Large intestine (tissue), 3 donors: ENCODE measurements around the gene CNOT3. TPM values are rescaled to one million over a fixed set of nuclear protein-coding genes. Genes with fewer than 3 reads are reported as not detected.

Experiments used
- DNase-seq, 2 donors: peaks; one replicate each; pipeline versions ENCODE4 v3.0.0 to v3.0.0-alpha.2; 2013
- H3K27ac ChIP-seq: one replicate; pipeline ENCODE4 v1.5.1; 2013; ENCODE audit warnings: low read length
- H3K27me3 ChIP-seq: 2 replicates; pipeline ENCODE4 v1.6.1; 2013; ENCODE audit warnings: low read length; ENCODE audit not compliant: control insufficient read depth, insufficient read depth
- H3K36me3 ChIP-seq: 2 replicates; pipeline ENCODE4 v1.6.1; 2013; ENCODE audit warnings: low read length; ENCODE audit not compliant: control insufficient read depth, insufficient read depth
- H3K4me1 ChIP-seq: one replicate; pipeline ENCODE4 v1.6.1; 2013; ENCODE audit warnings: low read length; ENCODE audit not compliant: control insufficient read depth, insufficient read depth
- H3K4me3 ChIP-seq: one replicate; pipeline ENCODE4 v1.5.1; 2013; ENCODE audit warnings: low read length
- H3K9me3 ChIP-seq: one replicate; pipeline ENCODE4 v1.6.1; 2013; ENCODE audit warnings: mild to moderate bottlenecking, low read depth, low read length, moderate library complexity; ENCODE audit not compliant: control insufficient read depth
- WGBS: methylation state at CpG from one replicate; pipeline ENCODE4 v1.1.5; 2013; ENCODE audit warnings: low lambda C conversion rate; ENCODE audit not compliant: insufficient coverage; 5-methylcytosine and 5-hydroxymethylcytosine counted together
- polyA plus RNA-seq: library from polyadenylated mRNA; unstranded; fragments of 120-200 nt; gene quantifications from one replicate; pipeline ENCODE4 v1.2.1, GENCODE V29; 2013

Gene CNOT3
- polyA plus RNA-seq, 1 donor, result 37.2 TPM

GRCh38 chr19:54136086-54136863 is 1.3 kb upstream of the CNOT3 start:
- DNase-seq, result peak in 1 of 2 donors; percentile 40
- H3K9me3 ChIP-seq, result no peaks in the 10 kb centered on the region
- peaks cover 20% of the 10 kb centered on the region for H3K4me1 ChIP-seq
- H3K36me3 ChIP-seq, result peaks cover 26% of the 10 kb centered on the region
- peak overlapping the region; percentile 41 for H3K4me3 ChIP-seq
- WGBS, result 0% methylated on average over 2 of the region's 30 CpGs
- H3K27ac ChIP-seq, result peak overlapping the region; percentile 16
- H3K27me3 ChIP-seq, result no peaks in the 10 kb centered on the region

- H3K9me3 ChIP-seq, result no peaks in the 10 kb centered on the region
Measured at GRCh38 chr19:54136864-54137698, 481 bp upstream of the CNOT3 start.

GRCh38 chr19:54138489-54139256 is 1.1 kb downstream of the CNOT3 start:
- peak overlapping the region; percentile 72 for H3K4me3 ChIP-seq
- no CpG with 5 or more reads among the region's 31 CpGs for WGBS
- no peaks in the 10 kb centered on the region for H3K9me3 ChIP-seq
- H3K4me1 ChIP-seq, result peaks cover 25% of the 10 kb centered on the region
- no peaks in the 10 kb centered on the region for H3K27me3 ChIP-seq
- H3K27ac ChIP-seq, result no peak overlapping the region
- no peak for DNase-seq
- H3K36me3 ChIP-seq, result peaks cover 39% of the 10 kb centered on the region

More at GRCh38 chr19:54136864-54137698, 481 bp upstream of the CNOT3 start:
- Histone ChIP-seq H3K36me3 (peaks cover 23% of the 10 kb centered on the region), H3K27ac (peak overlapping the region; percentile 63), H3K4me3 (peak overlapping the region; percentile 72), H3K4me1 (peaks cover 25% of the 10 kb centered on the region), H3K27me3 (no peaks in the 10 kb centered on the region)
- no CpG with 5 or more reads among the region's 46 CpGs for WGBS
- peak; percentile 100 for DNase-seq

- no CpG with 5 or more reads among the region's 3 CpGs for WGBS
- Histone ChIP-seq H3K27ac (no peak overlapping the region), H3K9me3 (no peaks in the 10 kb centered on the region), H3K4me3 (no peak overlapping the region), H3K36me3 (peaks cover 66% of the 10 kb centered on the region), H3K4me1 (peaks cover 19% of the 10 kb centered on the region), H3K27me3 (no peaks in the 10 kb centered on the region)
- DNase-seq, result no peak
Measured at GRCh38 chr19:54141356-54141755, 3.8 kb downstream of the CNOT3 start.

GRCh38 chr19:54142166-54142780 is 4.7 kb downstream of the CNOT3 start:
- Histone ChIP-seq H3K9me3 (no peaks in the 10 kb centered on the region), H3K4me1 (peaks cover 19% of the 10 kb centered on the region), H3K4me3 (no peak overlapping the region), H3K27ac (no peak overlapping the region), H3K27me3 (no peaks in the 10 kb centered on the region), H3K36me3 (peaks cover 75% of the 10 kb centered on the region)
- no peak for DNase-seq
- no CpG with 5 or more reads among the region's 7 CpGs for WGBS

GRCh38 chr19:54145541-54146158 is 8.1 kb downstream of the CNOT3 start:
- Histone ChIP-seq H3K27ac (no peak overlapping the region), H3K36me3 (peaks cover 89% of the 10 kb centered on the region), H3K4me1 (peaks cover 10% of the 10 kb centered on the region), H3K9me3 (no peaks in the 10 kb centered on the region), H3K4me3 (no peak overlapping the region), H3K27me3 (no peaks in the 10 kb centered on the region)
- DNase-seq, result no peak
- WGBS, result no CpG with 5 or more reads among the region's 28 CpGs

- no peaks in the 10 kb centered on the region for H3K4me1 ChIP-seq
- WGBS, result no CpG with 5 or more reads among the region's 3 CpGs
- no peak overlapping the region for H3K27ac ChIP-seq
- no peaks in the 10 kb centered on the region for H3K9me3 ChIP-seq
- no peak overlapping the region for H3K4me3 ChIP-seq
- peaks cover 96% of the 10 kb centered on the region for H3K36me3 ChIP-seq
- no peaks in the 10 kb centered on the region for H3K27me3 ChIP-seq
- DNase-seq, result no peak
Measured at GRCh38 chr19:54147676-54148075, 10.1 kb downstream of the CNOT3 start.

GRCh38 chr19:54148158-54148557 is 10.6 kb downstream of the CNOT3 start:
- no CpG with 5 or more reads among the region's 19 CpGs for whole genome bisulfite sequencing

GRCh38 chr19:54149021-54149812 is 11.7 kb downstream of the CNOT3 start:
- H3K36me3 ChIP-seq, result peaks cover 95% of the 10 kb centered on the region
- 100% methylated on average over 3 of the region's 12 CpGs for WGBS
- DNase-seq, result no peak
- H3K4me3 ChIP-seq, result no peak overlapping the region
- H3K27me3 ChIP-seq, result no peaks in the 10 kb centered on the region
- H3K27ac ChIP-seq, result no peak overlapping the region
- H3K9me3 ChIP-seq, result no peaks in the 10 kb centered on the region
- no peaks in the 10 kb centered on the region for H3K4me1 ChIP-seq

More at GRCh38 chr19:54148158-54148557, 10.6 kb downstream of the CNOT3 start:
- H3K27ac ChIP-seq, result no peak overlapping the region
- H3K36me3 ChIP-seq, result peaks cover 96% of the 10 kb centered on the region
- no peaks in the 10 kb centered on the region for H3K27me3 ChIP-seq
- no peaks in the 10 kb centered on the region for H3K9me3 ChIP-seq
- DNase-seq, result no peak
- no peak overlapping the region for H3K4me3 ChIP-seq
- H3K4me1 ChIP-seq, result no peaks in the 10 kb centered on the region
